HepG2 (cell line): ENCODE data around the gene ASMT. TPM values are rescaled to one million over a fixed set of nuclear protein-coding genes. Genes with fewer than 3 reads are reported as not detected.
A peak's percentile ranks its signal among the peaks of the same experiment; 100 is the strongest.

Experiments used
- AFF4 ChIP-seq: sonication (generic); formaldehyde crosslinking; IDR thresholded peaks from 2 replicates; pipeline ENCODE4 v1.4.0; 2020; ENCODE audit warnings: missing genetic modification reagents
- E2F5 ChIP-seq: sonication (generic); formaldehyde crosslinking; conservative IDR thresholded peaks from 2 replicates; pipeline ENCODE4 v1.4.0; 2020; ENCODE audit warnings: missing genetic modification reagents
- KDM5B ChIP-seq: sonication (generic); formaldehyde crosslinking; IDR thresholded peaks from 2 replicates; pipeline ENCODE4 v1.4.0; 2020; ENCODE audit warnings: missing genetic modification reagents, mild to moderate bottlenecking, borderline replicate concordance
- NFIB ChIP-seq: sonication (generic); formaldehyde crosslinking; IDR thresholded peaks from 2 replicates; pipeline ENCODE4 v1.9.0; 2021; ENCODE audit warnings: missing genetic modification reagents, mild to moderate bottlenecking, borderline replicate concordance
- NFKBIZ ChIP-seq: IDR thresholded peaks from 2 replicates; pipeline ENCODE4 v1.6.1; 2018; ENCODE audit warnings: missing genetic modification reagents, missing compliant biosample characterization
- SOX13 ChIP-seq, 3 experiments: fragments of 450-650 bp in 1 of 3; sonication (generic) in 1 of 3; formaldehyde crosslinking in 1 of 3; IDR thresholded peaks in 2 of 3; conservative IDR thresholded peaks in 1 of 3; 2 replicates each; pipeline versions ENCODE4 v1.5.0 to v1.6.1; 2016 to 2020; ENCODE audit warnings: antibody characterized with exemption in 1 of 3, mild to moderate bottlenecking in 1 of 3, missing compliant biosample characterization in 1 of 3, missing genetic modification reagents in 1 of 3, moderate library complexity in 1 of 3
- ZBTB2 ChIP-seq: sonication (generic); formaldehyde crosslinking; IDR thresholded peaks from 2 replicates; pipeline ENCODE4 v1.8.0; 2022; ENCODE audit warnings: low read depth, missing genetic modification reagents
- ZC3H4 ChIP-seq: sonication (generic); formaldehyde crosslinking; IDR thresholded peaks from 2 replicates; pipeline ENCODE4 v1.4.0; 2020; ENCODE audit warnings: missing genetic modification reagents, borderline replicate concordance
- ZNF24 ChIP-seq: fragments of 450-650 bp; IDR thresholded peaks from 2 replicates; pipeline ENCODE4 v1.6.1; 2017; ENCODE audit warnings: antibody characterized with exemption, mild to moderate bottlenecking
- ZNF564 ChIP-seq: sonication (generic); formaldehyde crosslinking; IDR thresholded peaks from 2 replicates; pipeline ENCODE4 v1.8.1; 2023; ENCODE audit warnings: mild to moderate bottlenecking, missing genetic modification reagents
- ZNF619 ChIP-seq: sonication (generic); formaldehyde crosslinking; IDR thresholded peaks from 2 replicates; pipeline ENCODE4 v1.4.0; 2020; ENCODE audit warnings: mild to moderate bottlenecking, missing genetic modification reagents
- ZNF772 ChIP-seq: sonication (generic); formaldehyde crosslinking; IDR thresholded peaks from 2 replicates; pipeline ENCODE4 v1.5.0; 2020; ENCODE audit warnings: mild to moderate bottlenecking, missing genetic modification reagents
- ZNF773 ChIP-seq: sonication (generic); formaldehyde crosslinking; IDR thresholded peaks from 2 replicates; pipeline ENCODE4 v1.4.0; 2020; ENCODE audit warnings: missing genetic modification reagents, borderline replicate concordance
- polyA plus RNA-seq, 8 experiments: library from polyadenylated mRNA; depleted of rRNA in 3 of 8; stranded (reverse) in 7 of 8; unstranded in 1 of 8; fragments of >200 nt; fragmentation: Illumina TruSeq in 4 of 8; extraction: Trizol in 4 of 8; gene quantifications; 2 replicates each; pipeline versions ENCODE4 v1.2.1 to v1.2.3, GENCODE V29; 2011 to 2016; ENCODE audit warnings: low read depth in 4 of 8, missing spikeins in 1 of 8, mixed read lengths in 1 of 8; ENCODE audit not compliant: insufficient read depth in 1 of 8
- total RNA-seq, 5 experiments: library from RNA; depleted of rRNA; stranded (reverse); fragments of >200 nt; fragmentation: Illumina TruSeq; extraction: Trizol; gene quantifications; 2 replicates each; pipeline ENCODE4 v1.2.3, GENCODE V29; 2016; ENCODE audit warnings: low read depth in 1 of 5
- TF ChIP-seq, protein P1 (sequence below): sonication (generic); IDR thresholded peaks from 2 replicates; pipeline ENCODE4 v1.6.1; 2016; ENCODE audit warnings: low read depth, borderline replicate concordance
- TF ChIP-seq, protein P2 (sequence below): sonication (generic); formaldehyde crosslinking; IDR thresholded peaks from 2 replicates; pipeline ENCODE4 v1.5.0; 2020; ENCODE audit warnings: missing genetic modification reagents, mild to moderate bottlenecking, borderline replicate concordance
- TF ChIP-seq, protein P3 (sequence below): sonication (generic); formaldehyde crosslinking; IDR thresholded peaks from 2 replicates; pipeline ENCODE4 v1.9.0; 2021; ENCODE audit warnings: missing genetic modification reagents, borderline replicate concordance
- TF ChIP-seq, protein P4 (sequence below), 2 experiments: fragments of 450-650 bp in 1 of 2; sonication (generic) in 1 of 2; formaldehyde crosslinking; IDR thresholded peaks; 2 replicates each; pipeline versions ENCODE4 v1.5.0 to v1.8.0; 2020 to 2022; ENCODE audit warnings: mild to moderate bottlenecking in 1 of 2, missing genetic modification reagents in 1 of 2

Gene ASMT
- total and polyA plus RNA-seq, 2 of the 13 experiments (the other 11 are each of a cell fraction or from before 2014, with no cell fraction given), result 0.04 TPM; not detected in 1

DNA sequence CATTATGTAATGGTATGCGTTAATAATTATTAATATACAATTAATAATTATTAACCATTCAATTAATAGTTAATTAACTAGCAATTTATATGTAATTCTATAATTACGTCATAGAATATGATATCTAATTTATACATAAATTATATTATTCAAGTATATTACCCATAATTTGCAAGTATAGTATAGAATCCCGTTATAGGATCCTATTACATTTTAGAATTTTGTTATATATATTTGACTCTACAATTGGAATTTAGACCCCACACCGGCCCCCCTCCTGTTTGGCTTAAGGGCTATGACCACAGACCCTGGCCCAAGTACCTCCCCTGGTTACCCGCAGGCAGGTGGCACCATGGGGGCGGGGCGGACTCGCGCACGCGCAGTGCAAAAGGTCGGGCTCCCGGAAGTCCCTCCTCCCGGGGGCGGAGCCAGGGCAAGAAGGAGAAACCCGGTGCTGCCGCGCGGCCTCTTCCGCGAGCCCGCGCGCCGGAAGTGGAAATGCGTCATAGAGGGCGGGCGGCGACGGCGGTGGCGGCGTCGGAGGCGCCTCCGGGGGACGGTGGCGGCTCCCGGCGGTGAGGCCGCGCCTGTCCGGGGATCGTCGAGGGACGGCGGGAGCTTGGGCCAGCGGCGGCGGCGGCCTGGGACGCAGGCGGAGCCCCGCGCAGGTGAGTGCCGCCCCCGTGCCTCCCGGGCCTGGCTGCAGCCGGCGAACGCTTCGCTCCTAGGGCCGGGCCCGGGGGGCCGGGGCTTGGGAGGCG is 23.6 kb upstream of the ASMT start, which contains the start of gene AKAP17A (continued):
- TF ChIP-seq AFF4 (CRISPR knock-in tag) (no peak), ZNF564 (CRISPR knock-in tag) (no peak), NFKBIZ (CRISPR knock-in tag) (no peak), NFIB (CRISPR knock-in tag) (no peak), ZNF772 (no peak), ZNF619 (CRISPR knock-in tag) (no peak), ZBTB2 (peak; percentile 59), ZNF773 (CRISPR knock-in tag) (no peak), E2F5 (no peak), ZC3H4 (CRISPR knock-in tag) (no peak), SOX13 (IDR thresholded peaks at IDR 0.05) (no peak), SOX13 (CRISPR knock-in tag; conservative IDR thresholded peaks at IDR 0.05 in 1 of 2, IDR thresholded peaks at IDR 0.05 in 1 of 2) (no peak), KDM5B (no peak), ZNF24 (no peak)
- TF ChIP-seq, protein P1, sequence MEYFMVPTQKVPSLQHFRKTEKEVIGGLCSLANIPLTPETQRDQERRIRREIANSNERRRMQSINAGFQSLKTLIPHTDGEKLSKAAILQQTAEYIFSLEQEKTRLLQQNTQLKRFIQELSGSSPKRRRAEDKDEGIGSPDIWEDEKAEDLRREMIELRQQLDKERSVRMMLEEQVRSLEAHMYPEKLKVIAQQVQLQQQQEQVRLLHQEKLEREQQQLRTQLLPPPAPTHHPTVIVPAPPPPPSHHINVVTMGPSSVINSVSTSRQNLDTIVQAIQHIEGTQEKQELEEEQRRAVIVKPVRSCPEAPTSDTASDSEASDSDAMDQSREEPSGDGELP, result peak; percentile 27; the same call in 1 of the 2 replicates
- TF ChIP-seq, protein P2, sequence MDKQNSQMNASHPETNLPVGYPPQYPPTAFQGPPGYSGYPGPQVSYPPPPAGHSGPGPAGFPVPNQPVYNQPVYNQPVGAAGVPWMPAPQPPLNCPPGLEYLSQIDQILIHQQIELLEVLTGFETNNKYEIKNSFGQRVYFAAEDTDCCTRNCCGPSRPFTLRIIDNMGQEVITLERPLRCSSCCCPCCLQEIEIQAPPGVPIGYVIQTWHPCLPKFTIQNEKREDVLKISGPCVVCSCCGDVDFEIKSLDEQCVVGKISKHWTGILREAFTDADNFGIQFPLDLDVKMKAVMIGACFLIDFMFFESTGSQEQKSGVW (CRISPR knock-in tag), result no peak
- TF ChIP-seq, protein P3, sequence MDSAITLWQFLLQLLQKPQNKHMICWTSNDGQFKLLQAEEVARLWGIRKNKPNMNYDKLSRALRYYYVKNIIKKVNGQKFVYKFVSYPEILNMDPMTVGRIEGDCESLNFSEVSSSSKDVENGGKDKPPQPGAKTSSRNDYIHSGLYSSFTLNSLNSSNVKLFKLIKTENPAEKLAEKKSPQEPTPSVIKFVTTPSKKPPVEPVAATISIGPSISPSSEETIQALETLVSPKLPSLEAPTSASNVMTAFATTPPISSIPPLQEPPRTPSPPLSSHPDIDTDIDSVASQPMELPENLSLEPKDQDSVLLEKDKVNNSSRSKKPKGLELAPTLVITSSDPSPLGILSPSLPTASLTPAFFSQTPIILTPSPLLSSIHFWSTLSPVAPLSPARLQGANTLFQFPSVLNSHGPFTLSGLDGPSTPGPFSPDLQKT (CRISPR knock-in tag), result no peak
- TF ChIP-seq, protein P4, sequence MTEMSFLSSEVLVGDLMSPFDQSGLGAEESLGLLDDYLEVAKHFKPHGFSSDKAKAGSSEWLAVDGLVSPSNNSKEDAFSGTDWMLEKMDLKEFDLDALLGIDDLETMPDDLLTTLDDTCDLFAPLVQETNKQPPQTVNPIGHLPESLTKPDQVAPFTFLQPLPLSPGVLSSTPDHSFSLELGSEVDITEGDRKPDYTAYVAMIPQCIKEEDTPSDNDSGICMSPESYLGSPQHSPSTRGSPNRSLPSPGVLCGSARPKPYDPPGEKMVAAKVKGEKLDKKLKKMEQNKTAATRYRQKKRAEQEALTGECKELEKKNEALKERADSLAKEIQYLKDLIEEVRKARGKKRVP (CRISPR knock-in tag; IDR thresholded peaks at IDR 0.05), result peak in 1 of 2 experiments; percentile 33; a peak in 1 of 4 replicates
